Endodermal cell (in vitro differentiated cells): ENCODE measurements around the gene DYNC1LI2. TPM values are rescaled to one million over a fixed set of nuclear protein-coding genes. Genes with fewer than 3 reads are reported as not detected.

ENCODE experiments used
- DNase-seq: peaks from one replicate; pipeline ENCODE4 v3.0.0-alpha.2; 2017
- H3K27ac ChIP-seq: 2 replicates; pipeline ENCODE4 v1.5.1; 2013; ENCODE audit warnings: mild to moderate bottlenecking, low read depth, low read length, moderate library complexity
- H3K27me3 ChIP-seq: 2 replicates; pipeline ENCODE4 v1.6.1; 2013; ENCODE audit warnings: mild to moderate bottlenecking, low read length, moderate library complexity; ENCODE audit not compliant: insufficient read depth, control insufficient read depth, poor library complexity, severe bottlenecking
- H3K36me3 ChIP-seq: 2 replicates; pipeline ENCODE4 v1.7.0; 2013; ENCODE audit warnings: mild to moderate bottlenecking, low read length, moderate library complexity; ENCODE audit not compliant: control insufficient read depth, insufficient read depth
- H3K4me1 ChIP-seq: one replicate; pipeline ENCODE4 v1.7.0; 2013; ENCODE audit warnings: low read length; ENCODE audit not compliant: control insufficient read depth, insufficient read depth
- H3K4me3 ChIP-seq: 2 replicates; pipeline ENCODE4 v1.5.1; 2013; ENCODE audit warnings: mild to moderate bottlenecking, low read length, moderate library complexity
- H3K9ac ChIP-seq: 2 replicates; pipeline ENCODE4 v1.6.1; 2013; ENCODE audit warnings: mild to moderate bottlenecking, low read length, moderate library complexity; ENCODE audit not compliant: poor library complexity, severe bottlenecking; ENCODE audit errors: extremely low read depth
- H3K9me3 ChIP-seq: 2 replicates; pipeline ENCODE4 v1.6.1; 2013; ENCODE audit warnings: mild to moderate bottlenecking, low read length, moderate library complexity; ENCODE audit not compliant: control insufficient read depth
- H3K27ac Mint-ChIP-seq: 2 replicates; pipeline ENCODE4 v1.8.0; 2020; ENCODE audit warnings: mixed read lengths
- H3K27me3 Mint-ChIP-seq: 2 replicates; pipeline ENCODE4 v1.8.0; 2021; ENCODE audit warnings: mild to moderate bottlenecking, mixed read lengths; ENCODE audit not compliant: insufficient read depth
- H3K36me3 Mint-ChIP-seq: 2 replicates; pipeline ENCODE4 v1.8.0; 2020; ENCODE audit warnings: low read depth, mixed read lengths
- H3K4me1 Mint-ChIP-seq: 2 replicates; pipeline ENCODE4 v1.8.0; 2020; ENCODE audit warnings: mixed read lengths
- H3K4me3 Mint-ChIP-seq: 2 replicates; pipeline ENCODE4 v1.8.0; 2020; ENCODE audit warnings: mild to moderate bottlenecking, moderate library complexity, mixed read lengths
- H3K9me3 Mint-ChIP-seq: 2 replicates; pipeline ENCODE4 v1.8.0; 2020; ENCODE audit warnings: mild to moderate bottlenecking, mixed read lengths
- CTCF ChIP-seq: fragments of 200-600 bp; sonication (generic); conservative IDR thresholded peaks from 2 replicates; pipeline ENCODE4 v1.5.0; 2021; ENCODE audit warnings: antibody characterized with exemption, mild to moderate bottlenecking
- WGBS, 2 experiments: methylation state at CpG; one replicate each; pipeline versions ENCODE4 v1.1.5 to v1.1.7; 2013; ENCODE audit warnings: missing lambda C conversion rate in 2 of 2, mixed read lengths in 1 of 2; ENCODE audit not compliant: insufficient coverage in 1 of 2, insufficient read length in 1 of 2; 5-methylcytosine and 5-hydroxymethylcytosine counted together
- total RNA-seq, 2 donors: library from RNA; stranded (reverse); fragmentation: NEBNext Ultra II Directional in 1 of 2; extraction: Animal tissue kit (Norgen Biotek cat#: 25700) in 1 of 2; gene quantifications; 2 replicates in 1 of 2; 3 replicates in 1 of 2; pipeline ENCODE4 v1.2.1, GENCODE V29; 2021

Gene DYNC1LI2
- total RNA-seq, 2 donors from 2014 or later: 89.5 to 95.9 TPM

DNA sequence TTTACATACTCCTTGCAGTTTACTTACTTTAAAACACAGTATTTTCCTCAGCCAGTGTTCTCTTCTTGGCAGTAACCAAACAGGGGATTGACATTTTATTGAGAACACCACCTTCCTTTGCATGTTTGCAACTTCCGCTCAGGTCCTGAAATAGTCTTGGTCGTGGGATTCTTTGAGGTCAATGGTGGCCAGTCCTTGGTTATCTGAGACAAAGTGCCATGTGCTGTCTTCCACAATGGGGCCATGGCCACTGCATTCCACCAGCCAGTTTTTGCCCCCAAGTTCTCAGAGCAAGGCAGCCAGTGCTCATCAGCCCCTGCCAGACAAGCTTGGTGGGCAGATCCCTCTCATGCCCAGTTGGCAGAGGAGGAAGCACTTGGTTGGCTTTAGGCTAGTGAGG is 77.7 kb downstream of the DYNC1LI2 start:
- Mint-ChIP-seq H3K27me3 (no peaks in the 10 kb centered on the region), H3K36me3 (peaks cover 17% of the 10 kb centered on the region), H3K9me3 (no peaks in the 10 kb centered on the region), H3K4me1 (no peaks in the 10 kb centered on the region), H3K4me3 (no peak overlapping the region), H3K27ac (no peak overlapping the region)
- no peak for TF ChIP-seq CTCF
- DNase-seq: no peak
- 89% methylated on average over 2 of the region's 2 CpGs; no CpG with 5 or more reads in 1 of the 2 experiments for WGBS, 2 experiments
- Histone ChIP-seq H3K9me3 (no peaks in the 10 kb centered on the region), H3K36me3 (peaks cover 27% of the 10 kb centered on the region), H3K27ac (no peak overlapping the region), H3K27me3 (no peaks in the 10 kb centered on the region), H3K4me3 (no peak overlapping the region), H3K4me1 (no peaks in the 10 kb centered on the region), H3K9ac (no peak overlapping the region)

Other genes starting within 250 kb of the DYNC1LI2 start
- 10 to 100 TPM in 1 of 2 donors, 1 to 10 TPM in 1; 7.9 to 11.5 TPM for gene TK2, start 201.5 kb downstream of the DYNC1LI2 start, total RNA-seq
- gene CKLF, start 199.0 kb downstream of the DYNC1LI2 start, total RNA-seq: 10 to 100 TPM; 22.5 to 40.7 TPM
- 1 to 10 TPM; 3.8 to 5.3 TPM for gene CMTM1, start 185.2 kb downstream of the DYNC1LI2 start, total RNA-seq
- gene CMTM2, start 172.1 kb downstream of the DYNC1LI2 start, total RNA-seq: not detected
- 10 to 100 TPM; 44.2 to 48.5 TPM for gene CMTM3, start 146.9 kb downstream of the DYNC1LI2 start, total RNA-seq
- gene CMTM4, start 54.9 kb downstream of the DYNC1LI2 start, total RNA-seq: 10 to 100 TPM; 68.2 to 76.2 TPM
- gene TERB1, start 50.0 kb upstream of the DYNC1LI2 start, total RNA-seq: not detected
- 100 to 1,000 TPM; 129 to 166 TPM for gene NAE1, start 79.4 kb upstream of the DYNC1LI2 start, total RNA-seq
- not detected for gene CA7, start 92.8 kb upstream of the DYNC1LI2 start, total RNA-seq
- 10 to 100 TPM; 23.1 to 31.5 TPM for gene PDP2, start 128.9 kb upstream of the DYNC1LI2 start, total RNA-seq
- not detected for gene CDH16, start 167.3 kb upstream of the DYNC1LI2 start, total RNA-seq
- gene RRAD, start 173.9 kb upstream of the DYNC1LI2 start, total RNA-seq: under 1 TPM in 1 of 2 donors, not detected in 1; 0.55 TPM
- gene CIAO2B, start 182.8 kb upstream of the DYNC1LI2 start, total RNA-seq: 10 to 100 TPM; 70.2 to 87.7 TPM
- gene CES2, start 183.9 kb upstream of the DYNC1LI2 start, total RNA-seq: 10 to 100 TPM; 28.7 to 36.8 TPM
- 1 to 10 TPM; 2.7 to 3.8 TPM for gene CES3, start 209.7 kb upstream of the DYNC1LI2 start, total RNA-seq
- 1 to 10 TPM; 3.0 to 3.8 TPM for gene CES4A, start 237.0 kb upstream of the DYNC1LI2 start, total RNA-seq